NT2/D1 (cell line): ENCODE measurements around the gene TSEN2.

Source experiments
- YY1 ChIP-seq: IDR thresholded peaks from 2 replicates; pipeline ENCODE4 v1.6.1; 2011; ENCODE audit not compliant: insufficient read length, insufficient read depth
- ZNF274 ChIP-seq: IDR thresholded peaks from 2 replicates; pipeline ENCODE4 v1.6.1; 2011; ENCODE audit warnings: mild to moderate bottlenecking, low read depth, low read length

DNA sequence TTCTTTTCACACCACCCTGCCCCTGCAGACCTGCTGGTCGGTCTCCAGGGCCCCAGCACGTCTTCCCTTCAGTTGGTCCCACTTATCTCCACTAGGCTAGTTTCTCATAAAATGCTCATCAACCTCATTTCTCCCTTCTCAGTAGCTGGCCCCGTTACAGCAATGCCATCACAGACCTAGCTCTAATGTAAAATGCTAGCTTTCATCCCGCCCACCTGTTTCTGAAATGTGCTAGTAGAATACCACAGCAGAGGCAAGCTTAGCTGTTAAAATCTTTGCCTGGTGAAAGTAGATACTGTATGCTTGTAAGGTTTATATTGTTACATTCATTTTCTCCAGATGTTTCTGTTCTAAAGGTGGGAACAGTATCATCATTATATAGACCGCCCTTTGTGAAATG, 47.9 kb downstream of the TSEN2 start:
- TF ChIP-seq YY1 (no peak), ZNF274 (no peak)
